ENCODE results near the gene ACTL9.

Gene ACTL9

GRCh38 chr19:8695501-8695900, 3.1 kb downstream of the ACTL9 start:
- Histone ChIP-seq H3K4me3 (replicated peaks; ENCODE audit: insufficient read depth, low read length) (no peak overlapping the region), H3K27ac (replicated peaks) (no peak overlapping the region), H3K27me3 (ENCODE audit: insufficient read depth, poor library complexity, severe bottlenecking) (no peaks in the 10 kb centered on the region)
- TF ChIP-seq, protein P1, sequence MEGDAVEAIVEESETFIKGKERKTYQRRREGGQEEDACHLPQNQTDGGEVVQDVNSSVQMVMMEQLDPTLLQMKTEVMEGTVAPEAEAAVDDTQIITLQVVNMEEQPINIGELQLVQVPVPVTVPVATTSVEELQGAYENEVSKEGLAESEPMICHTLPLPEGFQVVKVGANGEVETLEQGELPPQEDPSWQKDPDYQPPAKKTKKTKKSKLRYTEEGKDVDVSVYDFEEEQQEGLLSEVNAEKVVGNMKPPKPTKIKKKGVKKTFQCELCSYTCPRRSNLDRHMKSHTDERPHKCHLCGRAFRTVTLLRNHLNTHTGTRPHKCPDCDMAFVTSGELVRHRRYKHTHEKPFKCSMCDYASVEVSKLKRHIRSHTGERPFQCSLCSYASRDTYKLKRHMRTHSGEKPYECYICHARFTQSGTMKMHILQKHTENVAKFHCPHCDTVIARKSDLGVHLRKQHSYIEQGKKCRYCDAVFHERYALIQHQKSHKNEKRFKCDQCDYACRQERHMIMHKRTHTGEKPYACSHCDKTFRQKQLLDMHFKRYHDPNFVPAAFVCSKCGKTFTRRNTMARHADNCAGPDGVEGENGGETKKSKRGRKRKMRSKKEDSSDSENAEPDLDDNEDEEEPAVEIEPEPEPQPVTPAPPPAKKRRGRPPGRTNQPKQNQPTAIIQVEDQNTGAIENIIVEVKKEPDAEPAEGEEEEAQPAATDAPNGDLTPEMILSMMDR (IDR thresholded peaks at IDR 0.05; ENCODE audit: insufficient read depth, low read length) = no peak
- TF ChIP-seq POLR2AphosphoS5 (IDR thresholded peaks at IDR 0.05; ENCODE audit: low read depth) (no peak), SPI1 (IDR thresholded peaks at IDR 0.05; ENCODE audit: borderline replicate concordance, low read depth) (no peak), GABPA (IDR thresholded peaks at IDR 0.05; ENCODE audit: low read depth) (no peak)
- TF ChIP-seq, protein P2, sequence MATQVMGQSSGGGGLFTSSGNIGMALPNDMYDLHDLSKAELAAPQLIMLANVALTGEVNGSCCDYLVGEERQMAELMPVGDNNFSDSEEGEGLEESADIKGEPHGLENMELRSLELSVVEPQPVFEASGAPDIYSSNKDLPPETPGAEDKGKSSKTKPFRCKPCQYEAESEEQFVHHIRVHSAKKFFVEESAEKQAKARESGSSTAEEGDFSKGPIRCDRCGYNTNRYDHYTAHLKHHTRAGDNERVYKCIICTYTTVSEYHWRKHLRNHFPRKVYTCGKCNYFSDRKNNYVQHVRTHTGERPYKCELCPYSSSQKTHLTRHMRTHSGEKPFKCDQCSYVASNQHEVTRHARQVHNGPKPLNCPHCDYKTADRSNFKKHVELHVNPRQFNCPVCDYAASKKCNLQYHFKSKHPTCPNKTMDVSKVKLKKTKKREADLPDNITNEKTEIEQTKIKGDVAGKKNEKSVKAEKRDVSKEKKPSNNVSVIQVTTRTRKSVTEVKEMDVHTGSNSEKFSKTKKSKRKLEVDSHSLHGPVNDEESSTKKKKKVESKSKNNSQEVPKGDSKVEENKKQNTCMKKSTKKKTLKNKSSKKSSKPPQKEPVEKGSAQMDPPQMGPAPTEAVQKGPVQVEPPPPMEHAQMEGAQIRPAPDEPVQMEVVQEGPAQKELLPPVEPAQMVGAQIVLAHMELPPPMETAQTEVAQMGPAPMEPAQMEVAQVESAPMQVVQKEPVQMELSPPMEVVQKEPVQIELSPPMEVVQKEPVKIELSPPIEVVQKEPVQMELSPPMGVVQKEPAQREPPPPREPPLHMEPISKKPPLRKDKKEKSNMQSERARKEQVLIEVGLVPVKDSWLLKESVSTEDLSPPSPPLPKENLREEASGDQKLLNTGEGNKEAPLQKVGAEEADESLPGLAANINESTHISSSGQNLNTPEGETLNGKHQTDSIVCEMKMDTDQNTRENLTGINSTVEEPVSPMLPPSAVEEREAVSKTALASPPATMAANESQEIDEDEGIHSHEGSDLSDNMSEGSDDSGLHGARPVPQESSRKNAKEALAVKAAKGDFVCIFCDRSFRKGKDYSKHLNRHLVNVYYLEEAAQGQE (IDR thresholded peaks at IDR 0.05; ENCODE audit: insufficient replicate concordance, low read depth) = no peak
- DNase-seq (ENCODE audit: low read depth in 1 of 2, low spot score in 1 of 2) = no peak

DNA sequence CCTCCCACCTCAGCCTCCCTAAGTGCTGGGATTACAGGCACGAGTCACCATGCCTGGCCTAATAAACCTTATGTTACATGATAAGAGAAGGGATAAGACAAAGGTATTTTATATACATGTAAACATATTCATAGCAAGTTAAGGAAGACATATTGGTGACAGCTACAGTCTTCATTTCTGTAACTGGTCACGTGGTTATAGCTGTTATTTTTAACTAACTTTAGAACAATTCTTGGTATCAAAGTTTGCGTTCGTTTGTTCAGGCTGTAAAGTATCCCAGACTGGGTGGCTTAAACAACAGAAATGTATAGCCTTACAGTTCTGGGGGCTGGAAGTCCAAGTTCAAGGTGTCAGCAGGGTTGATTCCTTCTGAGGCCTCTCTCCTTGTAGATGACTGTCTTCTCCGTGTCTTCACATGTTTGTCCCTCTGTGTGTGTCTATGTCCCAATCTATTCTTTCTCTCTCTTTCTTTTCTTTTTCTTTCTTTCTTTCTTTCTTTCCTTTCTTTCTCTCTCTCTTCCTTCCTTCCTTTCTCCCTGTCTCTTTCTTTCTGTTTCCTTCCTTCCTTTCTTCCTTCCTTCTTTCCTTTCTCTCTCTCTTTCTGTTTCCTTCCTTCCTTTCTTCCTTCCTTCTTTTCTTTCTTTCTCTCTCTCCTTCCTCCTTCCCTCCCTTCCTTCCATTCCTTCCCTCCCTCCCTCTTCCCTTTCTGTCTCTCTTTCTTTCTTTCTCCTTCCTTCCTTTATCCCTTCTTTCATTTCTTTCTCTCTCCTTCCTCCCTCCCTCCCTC, 7.6 kb downstream of the ACTL9 start:
- TF ChIP-seq, protein P1 (IDR thresholded peaks at IDR 0.05; ENCODE audit: insufficient read depth, low read length) = no peak
- TF ChIP-seq, protein P2 (IDR thresholded peaks at IDR 0.05; ENCODE audit: insufficient replicate concordance, low read depth) = no peak
- TF ChIP-seq GABPA (IDR thresholded peaks at IDR 0.05; ENCODE audit: low read depth) (no peak), SPI1 (IDR thresholded peaks at IDR 0.05; ENCODE audit: borderline replicate concordance, low read depth) (no peak), POLR2AphosphoS5 (IDR thresholded peaks at IDR 0.05; ENCODE audit: low read depth) (no peak)
- no peak overlapping the region for H3K27ac ChIP-seq (replicated peaks)
- H3K27me3 ChIP-seq (ENCODE audit: insufficient read depth, poor library complexity, severe bottlenecking) = no peaks in the 10 kb centered on the region
- no peak for DNase-seq (ENCODE audit: low read depth in 1 of 2, low spot score in 1 of 2)
- H3K4me3 ChIP-seq (replicated peaks; ENCODE audit: insufficient read depth, low read length) = no peak overlapping the region

GRCh38 chr19:8688930-8689329, 9.7 kb downstream of the ACTL9 start:
- Histone ChIP-seq H3K27me3 (ENCODE audit: insufficient read depth, poor library complexity, severe bottlenecking) (no peaks in the 10 kb centered on the region), H3K27ac (replicated peaks) (no peak overlapping the region), H3K4me3 (replicated peaks; ENCODE audit: insufficient read depth, low read length) (no peak overlapping the region)
- TF ChIP-seq POLR2AphosphoS5 (IDR thresholded peaks at IDR 0.05; ENCODE audit: low read depth) (no peak), GABPA (IDR thresholded peaks at IDR 0.05; ENCODE audit: low read depth) (no peak), SPI1 (IDR thresholded peaks at IDR 0.05; ENCODE audit: borderline replicate concordance, low read depth) (no peak)
- TF ChIP-seq, protein P2 (IDR thresholded peaks at IDR 0.05; ENCODE audit: insufficient replicate concordance, low read depth) = no peak
- TF ChIP-seq, protein P1 (IDR thresholded peaks at IDR 0.05; ENCODE audit: insufficient read depth, low read length) = no peak
- no peak for DNase-seq (ENCODE audit: low read depth in 1 of 2, low spot score in 1 of 2)

All from HL-60 (cell line).